SK-N-SH (cell line): ENCODE measurements around the gene SETD9. TPM values are rescaled to one million over a fixed set of nuclear protein-coding genes. Genes with fewer than 3 reads are reported as not detected.

Experiments
- CTCF ChIA-PET: fragments of 300-600, 350-600 bp; formaldehyde crosslinking; extraction: SDS; loops from one replicate; lab custom pipeline; 2021; lab: Yijun Ruan, JAX
- POLR2A ChIA-PET: fragments of 350-600 bp; sonication (Branson Sonifier 250); formaldehyde crosslinking; extraction: SDS; loops from one replicate; lab custom pipeline; 2020; ENCODE audit warnings: antibody characterized with exemption, inconsistent platforms; lab: Yijun Ruan, JAX
- DNase-seq: peaks from one replicate; pipeline ENCODE4 v3.0.0; 2012
- H2AFZ ChIP-seq: fragments of 200-600 bp; sonication (generic); 2 replicates; pipeline ENCODE4 v1.8.1; 2016; ENCODE audit warnings: antibody characterized with exemption, mild to moderate bottlenecking, low read depth
- H3F3A ChIP-seq: fragments of 200-600 bp; sonication (generic); replicated peaks from 2 replicates; pipeline ENCODE3; 2016; ENCODE audit warnings: antibody characterized with exemption, mild to moderate bottlenecking; ENCODE audit not compliant: insufficient read depth
- H3K27ac ChIP-seq, 2 experiments: fragments of 200-500 bp in 1 of 2; fragments of 200-600 bp in 1 of 2; sonication (Bioruptor generic) in 1 of 2; sonication (generic), shearing (Covaris generic) in 1 of 2; 2 replicates each; pipeline versions ENCODE4 v1.5.1 to v1.6.1; 2014 to 2016; ENCODE audit warnings: low read depth in 2 of 2, inconsistent platforms in 1 of 2, low read length in 1 of 2, mild to moderate bottlenecking in 1 of 2, mixed read lengths in 1 of 2
- H3K27me3 ChIP-seq: fragments of 200-600 bp; sonication (generic), shearing (Covaris generic); 2 replicates; pipeline ENCODE4 v1.6.1; 2016; ENCODE audit warnings: mixed run types; ENCODE audit not compliant: insufficient read depth
- H3K36me3 ChIP-seq, 2 experiments: fragments of 200-500 bp in 1 of 2; fragments of 200-600 bp in 1 of 2; sonication (Bioruptor generic) in 1 of 2; sonication (generic) in 1 of 2; replicated peaks in 1 of 2; 2 replicates each; pipeline versions ENCODE3 to v1.5.1; 2014 to 2016; ENCODE audit warnings: low read length in 1 of 2, mild to moderate bottlenecking in 1 of 2; ENCODE audit not compliant: insufficient read depth in 2 of 2, control insufficient read depth in 1 of 2
- H3K4me1 ChIP-seq, 2 experiments: fragments of 200-500 bp in 1 of 2; fragments of 200-600 bp in 1 of 2; sonication (Bioruptor generic) in 1 of 2; sonication (generic), shearing (Covaris generic) in 1 of 2; 2 replicates each; pipeline versions ENCODE4 v1.5.1 to v1.6.1; 2014 to 2016; ENCODE audit warnings: low read depth in 1 of 2, low read length in 1 of 2, mixed run types in 1 of 2; ENCODE audit not compliant: insufficient read depth in 2 of 2, control insufficient read depth in 1 of 2
- H3K4me2 ChIP-seq: fragments of 200-600 bp; sonication (generic), shearing (Covaris generic); 2 replicates; pipeline ENCODE4 v1.6.1; 2017; ENCODE audit warnings: mixed run types
- H3K4me3 ChIP-seq, 2 experiments: fragments of 200-500 bp in 1 of 2; fragments of 200-600 bp in 1 of 2; sonication (Bioruptor generic) in 1 of 2; sonication (generic), shearing (Covaris generic) in 1 of 2; 2 replicates each; pipeline versions ENCODE4 v1.5.1 to v1.8.1; 2014 to 2016; ENCODE audit warnings: low read depth in 2 of 2, inconsistent platforms in 1 of 2, low read length in 1 of 2, mild to moderate bottlenecking in 1 of 2, mixed read lengths in 1 of 2, moderate library complexity in 1 of 2
- H3K79me2 ChIP-seq: fragments of 200-600 bp; sonication (generic); 2 replicates; pipeline ENCODE4 v1.8.1; 2017; ENCODE audit warnings: mild to moderate bottlenecking; ENCODE audit not compliant: insufficient read depth
- H3K9ac ChIP-seq: fragments of 200-600 bp; sonication (generic); 2 replicates; pipeline ENCODE4 v1.6.1; 2017; ENCODE audit warnings: mixed run types
- H3K9me2 ChIP-seq: fragments of 200-600 bp; sonication (generic); 2 replicates; pipeline ENCODE4 v1.6.1; 2017; ENCODE audit warnings: mixed run types
- H3K9me3 ChIP-seq: fragments of 200-600 bp; sonication (generic); 2 replicates; pipeline ENCODE4 v1.6.1; 2017; ENCODE audit warnings: mixed run types, mild to moderate bottlenecking, moderate library complexity
- H4K20me1 ChIP-seq: fragments of 200-600 bp; sonication (generic); 2 replicates; pipeline ENCODE4 v1.6.1; 2017; ENCODE audit warnings: mild to moderate bottlenecking, mixed run types; ENCODE audit not compliant: insufficient read depth
- CHD2 ChIP-seq: fragments of 150-350 bp; IDR thresholded peaks from 2 replicates; pipeline ENCODE4 v1.6.1; 2018; ENCODE audit warnings: low read length; ENCODE audit not compliant: partially characterized antibody
- ELF1 ChIP-seq: IDR thresholded peaks from 2 replicates; pipeline ENCODE4 v1.4.0; 2012
- EZH2phosphoT487 ChIP-seq: fragments of 200-600 bp; sonication (generic); IDR thresholded peaks from 2 replicates; pipeline ENCODE4 v1.6.1; 2017; ENCODE audit warnings: low read depth, mixed run types, mild to moderate bottlenecking, antibody characterized with exemption, moderate library complexity, borderline replicate concordance
- FOXJ3 ChIP-seq: sonication (generic); formaldehyde crosslinking; IDR thresholded peaks from 2 replicates; pipeline ENCODE4 v1.5.1; 2020; ENCODE audit warnings: mild to moderate bottlenecking, missing genetic modification reagents
- GABPA ChIP-seq: IDR thresholded peaks from 2 replicates; pipeline ENCODE4 v1.4.0; 2012; ENCODE audit warnings: low read depth, mild to moderate bottlenecking
- JUND ChIP-seq: IDR thresholded peaks from 2 replicates; pipeline ENCODE4 v1.4.0; 2012
- MXI1 ChIP-seq: IDR thresholded peaks from 2 replicates; pipeline ENCODE4 v1.6.1; 2012; ENCODE audit warnings: mild to moderate bottlenecking, low read depth, low read length, improper control_type of control experiment
- NFIC ChIP-seq: IDR thresholded peaks from 2 replicates; pipeline ENCODE4 v1.4.0; 2012; ENCODE audit warnings: borderline replicate concordance
- POLR2AphosphoS5 ChIP-seq: IDR thresholded peaks from 2 replicates; pipeline ENCODE4 v1.6.1; 2012; ENCODE audit warnings: low read depth, low read length
- SIN3A ChIP-seq: IDR thresholded peaks from 2 replicates; pipeline ENCODE4 v1.6.1; 2012; ENCODE audit warnings: low read depth, mild to moderate bottlenecking, low read length, moderate library complexity, borderline replicate concordance
- SMC3 ChIP-seq: IDR thresholded peaks from 2 replicates; pipeline ENCODE4 v1.6.1; 2012; ENCODE audit warnings: low read depth, low read length, improper control_type of control experiment
- TAF1 ChIP-seq: IDR thresholded peaks from 2 replicates; pipeline ENCODE4 v1.6.1; 2012; ENCODE audit warnings: low read depth, mild to moderate bottlenecking, low read length, moderate library complexity, borderline replicate concordance
- YY1 ChIP-seq: IDR thresholded peaks from 2 replicates; pipeline ENCODE4 v1.4.0; 2012; ENCODE audit warnings: low read depth, mild to moderate bottlenecking
- WGBS: methylation state at CpG from one replicate; pipeline ENCODE4 v1.1.6; 2017; ENCODE audit warnings: low lambda C conversion rate; 5-methylcytosine and 5-hydroxymethylcytosine counted together
- polyA plus RNA-seq, 3 experiments: library from polyadenylated mRNA; depleted of rRNA; stranded (reverse); fragments of >200 nt; gene quantifications; 2 replicates each; pipeline ENCODE4 v1.2.3, GENCODE V29; 2012
- TF ChIP-seq, protein P1 (sequence below): IDR thresholded peaks from 2 replicates; pipeline ENCODE4 v1.6.1; 2012; ENCODE audit warnings: mild to moderate bottlenecking, low read depth, low read length, moderate library complexity

Gene SETD9, protein sequence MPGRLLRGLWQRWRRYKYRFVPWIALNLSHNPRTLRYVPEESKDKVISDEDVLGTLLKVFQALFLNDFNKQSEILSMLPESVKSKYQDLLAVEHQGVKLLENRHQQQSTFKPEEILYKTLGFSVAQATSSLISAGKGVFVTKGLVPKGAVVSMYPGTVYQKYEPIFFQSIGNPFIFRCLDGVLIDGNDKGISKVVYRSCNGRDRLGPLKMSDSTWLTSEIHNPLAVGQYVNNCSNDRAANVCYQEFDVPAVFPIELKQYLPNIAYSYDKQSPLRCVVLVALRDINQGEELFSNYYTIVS
- 12.2 and 16.8 TPM in 2 replicates for polyA plus RNA-seq (2012; rRNA removed)
- 20.5 and 20.7 TPM in 2 replicates for polyA plus RNA-seq (2012; cell fraction: cytosol; rRNA removed)
- 2.4 and 7.7 TPM in 2 replicates for polyA plus RNA-seq (2012; cell fraction: nucleus; rRNA removed)

DNA sequence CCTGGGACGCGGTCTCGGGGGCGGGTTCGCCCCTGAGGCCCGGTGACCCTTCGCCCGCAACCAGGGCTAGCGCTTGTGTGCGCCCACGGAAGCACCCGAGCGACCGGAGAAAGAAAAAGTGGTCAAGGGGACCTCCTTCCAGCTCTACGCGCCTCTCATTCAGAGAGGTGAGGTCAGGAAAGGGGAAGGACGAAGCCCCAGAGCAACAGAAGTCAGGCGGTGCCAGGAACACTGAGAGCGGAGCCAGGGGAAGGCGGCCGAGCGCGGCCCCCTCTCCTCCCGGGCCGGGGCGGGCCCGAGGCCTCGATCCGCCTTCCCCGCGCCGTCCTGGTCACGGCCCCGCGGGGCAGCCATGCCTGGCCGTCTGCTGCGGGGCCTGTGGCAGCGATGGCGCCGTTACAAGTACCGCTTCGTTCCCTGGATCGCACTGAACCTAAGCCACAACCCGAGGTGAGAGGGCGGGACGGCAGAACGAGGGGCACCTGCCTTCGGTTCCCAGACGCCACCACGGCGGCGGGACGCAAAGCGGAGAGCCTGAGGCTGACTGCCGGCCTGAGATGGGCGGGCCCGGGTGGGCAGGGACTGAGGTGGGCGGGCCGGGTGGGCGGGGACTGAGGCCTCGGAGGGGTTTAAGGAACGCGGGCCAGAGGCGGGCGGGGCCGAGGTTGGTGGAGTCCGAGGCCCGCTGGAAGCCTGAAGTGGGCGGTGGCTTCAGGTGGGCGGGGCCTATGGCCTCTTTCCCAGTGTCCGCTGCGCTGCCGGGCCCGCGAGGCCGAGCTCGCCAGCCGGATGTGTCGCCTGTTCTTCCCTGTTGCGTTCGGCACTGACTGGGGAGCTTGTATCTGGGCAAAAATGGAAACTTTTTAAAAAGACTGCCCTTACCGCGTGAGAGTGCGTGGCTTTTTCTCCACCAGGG lies at the start of gene SETD9:
Gene SETD9, plus strand, starts transcription at position 303 of the 916 bp plus-strand sequence. Its CDS starts 50 bp downstream, at position 353.
- H3K4me2 ChIP-seq, result peak within 1 kb of the TSS; percentile 93
- no peaks in the 10 kb centered on the region for H3K9me2 ChIP-seq
- peak; percentile 75 for TF ChIP-seq MXI1
- TF ChIP-seq CHD2, result peak; percentile 24
- peak; percentile 40; the same call in 1 of the 2 replicates for TF ChIP-seq SIN3A
- peak; percentile 96 for TF ChIP-seq POLR2AphosphoS5
- TF ChIP-seq YY1, result peak; percentile 70
- 0 out of 2 replicates have a peak, but pooled peaks have one; percentile 20 for TF ChIP-seq FOXJ3 (CRISPR knock-in tag)
- TF ChIP-seq, protein P1, sequence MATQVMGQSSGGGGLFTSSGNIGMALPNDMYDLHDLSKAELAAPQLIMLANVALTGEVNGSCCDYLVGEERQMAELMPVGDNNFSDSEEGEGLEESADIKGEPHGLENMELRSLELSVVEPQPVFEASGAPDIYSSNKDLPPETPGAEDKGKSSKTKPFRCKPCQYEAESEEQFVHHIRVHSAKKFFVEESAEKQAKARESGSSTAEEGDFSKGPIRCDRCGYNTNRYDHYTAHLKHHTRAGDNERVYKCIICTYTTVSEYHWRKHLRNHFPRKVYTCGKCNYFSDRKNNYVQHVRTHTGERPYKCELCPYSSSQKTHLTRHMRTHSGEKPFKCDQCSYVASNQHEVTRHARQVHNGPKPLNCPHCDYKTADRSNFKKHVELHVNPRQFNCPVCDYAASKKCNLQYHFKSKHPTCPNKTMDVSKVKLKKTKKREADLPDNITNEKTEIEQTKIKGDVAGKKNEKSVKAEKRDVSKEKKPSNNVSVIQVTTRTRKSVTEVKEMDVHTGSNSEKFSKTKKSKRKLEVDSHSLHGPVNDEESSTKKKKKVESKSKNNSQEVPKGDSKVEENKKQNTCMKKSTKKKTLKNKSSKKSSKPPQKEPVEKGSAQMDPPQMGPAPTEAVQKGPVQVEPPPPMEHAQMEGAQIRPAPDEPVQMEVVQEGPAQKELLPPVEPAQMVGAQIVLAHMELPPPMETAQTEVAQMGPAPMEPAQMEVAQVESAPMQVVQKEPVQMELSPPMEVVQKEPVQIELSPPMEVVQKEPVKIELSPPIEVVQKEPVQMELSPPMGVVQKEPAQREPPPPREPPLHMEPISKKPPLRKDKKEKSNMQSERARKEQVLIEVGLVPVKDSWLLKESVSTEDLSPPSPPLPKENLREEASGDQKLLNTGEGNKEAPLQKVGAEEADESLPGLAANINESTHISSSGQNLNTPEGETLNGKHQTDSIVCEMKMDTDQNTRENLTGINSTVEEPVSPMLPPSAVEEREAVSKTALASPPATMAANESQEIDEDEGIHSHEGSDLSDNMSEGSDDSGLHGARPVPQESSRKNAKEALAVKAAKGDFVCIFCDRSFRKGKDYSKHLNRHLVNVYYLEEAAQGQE, result peak; percentile 54; the same call in 1 of the 2 replicates
- peak; percentile 37; the same call in 1 of the 2 replicates for TF ChIP-seq GABPA
- TF ChIP-seq SMC3, result no peak
- TF ChIP-seq ELF1, result peak; percentile 12; the same call in 1 of the 2 replicates
- TF ChIP-seq TAF1, result peak; percentile 90
- TF ChIP-seq NFIC, result no peak
- no peak for TF ChIP-seq JUND
- TF ChIP-seq EZH2phosphoT487, result no peak
- peaks cover 0 to 10% of the 10 kb centered on the region in 2 experiments; a peak in 2 of 4 replicates for H3K4me1 ChIP-seq
- CTCF ChIA-PET, result interaction anchor here (0.8 to 1.9 kb wide), 6 partner anchors 54 to 645 kb away, joined by 3 to 6 read pairs (median 4); no protein-coding TSS in a partner anchor
- H3K36me3 ChIP-seq, result peaks cover 5 to 12% of the 10 kb centered on the region in 2 experiments
- no peaks in the 10 kb centered on the region for H4K20me1 ChIP-seq
- peak within 1 kb of the TSS; percentile 95 to 98 for H3K27ac ChIP-seq
- H3K9me3 ChIP-seq, result no peaks in the 10 kb centered on the region
- peak within 1 kb of the TSS; percentile 91 for H3K9ac ChIP-seq
- no peaks in the 10 kb centered on the region for H3K27me3 ChIP-seq
- H3K4me3 ChIP-seq, result peak within 1 kb of the TSS; percentile 77 to 82
- peaks cover 15% of the 10 kb centered on the region; the same call in 1 of the 2 replicates for H3K79me2 ChIP-seq
- DNase-seq, result peak; percentile 98
- WGBS, result under 1% methylated on average over 28 of the region's 84 CpGs
- POLR2A ChIA-PET, result interaction anchor here (0.8 to 2.6 kb wide), 9 partner anchors 9 to 639 kb away, joined by 3 to 14 read pairs (median 3); partner anchors contain the start of gene GPBP1
- H2AFZ ChIP-seq, result peak within 1 kb of the TSS; percentile 94
- peaks cover 3% of the 10 kb centered on the region for H3F3A ChIP-seq
